GM18870 (cell line): ENCODE data around the gene SLC2A13.
A peak's percentile ranks its signal among the peaks of the same experiment; 100 is the strongest.
"Not testable (repeated sequence)": the region's sequence is repeated elsewhere in the genome, so short reads cannot be mapped to it uniquely, and the experiment has no call there.

Source experiments
- ATAC-seq: cut with Tn5 transposase; IDR thresholded peaks from one replicate; pipeline ENCODE4 v1.9.1; 2021; ENCODE audit warnings: moderate library complexity; ENCODE audit not compliant: unreplicated experiment

The SLC2A13 gene

GRCh38 chr12:39777465-39777864 is 328.4 kb downstream of the SLC2A13 start:
- no peak for ATAC-seq

DNA sequence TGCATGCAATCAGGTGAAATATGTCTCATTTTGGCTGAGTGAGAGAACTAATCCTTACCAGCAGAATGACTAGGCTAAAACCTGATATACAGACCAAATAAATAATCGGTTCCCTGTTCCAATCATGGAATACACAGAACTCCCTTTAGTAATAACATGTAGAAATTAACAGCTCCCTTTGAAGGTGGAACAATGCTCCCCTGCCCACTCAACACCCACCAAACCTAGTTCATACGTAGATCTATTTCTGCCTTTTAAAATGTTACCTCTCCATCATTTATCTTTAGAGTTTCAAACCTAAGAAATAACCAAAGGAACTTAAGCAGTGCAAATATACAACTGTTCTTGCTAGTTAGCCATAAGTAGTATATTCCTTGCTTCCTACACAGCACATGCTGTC is 332.6 kb downstream of the SLC2A13 start:
- ATAC-seq: no peak

DNA sequence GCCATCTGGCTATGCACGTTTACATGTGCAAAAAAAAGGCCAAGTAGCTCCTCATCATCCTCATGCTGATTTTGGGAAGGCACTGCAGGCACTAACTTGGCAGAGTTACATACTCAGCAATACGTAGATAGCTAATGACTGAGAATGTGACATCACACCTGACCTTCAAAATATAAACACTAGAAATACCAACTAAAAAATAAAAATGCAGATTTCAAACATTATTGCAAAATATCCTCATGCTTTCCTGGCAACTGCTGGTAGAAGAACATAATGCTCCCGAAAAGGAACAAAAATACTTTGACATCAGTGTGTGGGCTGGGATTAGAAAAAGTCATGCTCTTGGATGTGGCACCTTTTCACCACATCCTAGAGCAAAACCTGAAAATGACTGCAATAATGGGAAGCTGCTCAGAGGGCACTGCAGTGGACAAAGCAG is 333.0 kb downstream of the SLC2A13 start:
- ATAC-seq: no peak

- no peak for ATAC-seq
These were observed 334.4 kb downstream of the SLC2A13 start for GRCh38 chr12:39771456-39771855.

DNA sequence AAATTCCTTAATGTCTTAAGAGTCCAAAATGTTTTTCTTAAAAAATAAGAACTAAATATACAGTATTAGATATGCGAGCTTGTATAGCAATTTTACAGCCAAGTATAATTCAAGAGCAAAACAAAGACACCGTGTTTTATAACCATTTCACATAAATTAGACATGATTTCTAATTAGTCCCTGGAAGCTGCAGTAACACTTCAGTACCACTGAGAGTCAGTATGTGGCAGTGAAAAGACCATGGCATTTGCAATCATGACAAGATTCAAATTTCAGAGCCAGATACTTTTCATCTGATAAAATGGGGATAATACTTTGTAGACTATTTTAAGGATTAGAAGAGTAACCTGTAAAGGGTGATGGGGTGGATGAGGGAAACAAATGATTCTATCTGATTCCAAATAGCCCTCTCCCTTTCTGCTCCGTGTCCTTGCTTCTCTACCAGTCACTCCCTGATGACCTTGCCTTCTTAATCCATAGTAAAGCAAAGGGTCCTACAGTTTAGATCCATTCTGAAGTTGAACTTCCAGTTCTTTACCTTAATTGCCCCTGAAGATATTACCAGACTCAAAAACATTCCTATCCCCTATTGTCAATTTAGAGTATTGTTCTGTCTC is 340.8 kb downstream of the SLC2A13 start:
- peak; percentile 73 for ATAC-seq

DNA sequence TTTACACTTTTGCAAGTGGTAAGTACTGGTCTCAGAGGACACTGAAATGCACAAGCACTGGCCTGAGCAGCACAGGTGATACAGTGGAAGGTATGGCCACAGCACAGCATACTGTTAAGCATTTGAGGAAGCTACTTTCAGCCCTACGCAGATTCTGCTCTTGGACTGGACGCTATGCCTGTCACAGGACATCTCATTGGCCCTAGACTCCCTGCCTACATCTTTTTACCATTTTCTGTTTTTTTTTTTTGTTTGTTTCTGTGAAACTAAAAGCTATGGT is 342.1 kb downstream of the SLC2A13 start:
- no peak for ATAC-seq

DNA sequence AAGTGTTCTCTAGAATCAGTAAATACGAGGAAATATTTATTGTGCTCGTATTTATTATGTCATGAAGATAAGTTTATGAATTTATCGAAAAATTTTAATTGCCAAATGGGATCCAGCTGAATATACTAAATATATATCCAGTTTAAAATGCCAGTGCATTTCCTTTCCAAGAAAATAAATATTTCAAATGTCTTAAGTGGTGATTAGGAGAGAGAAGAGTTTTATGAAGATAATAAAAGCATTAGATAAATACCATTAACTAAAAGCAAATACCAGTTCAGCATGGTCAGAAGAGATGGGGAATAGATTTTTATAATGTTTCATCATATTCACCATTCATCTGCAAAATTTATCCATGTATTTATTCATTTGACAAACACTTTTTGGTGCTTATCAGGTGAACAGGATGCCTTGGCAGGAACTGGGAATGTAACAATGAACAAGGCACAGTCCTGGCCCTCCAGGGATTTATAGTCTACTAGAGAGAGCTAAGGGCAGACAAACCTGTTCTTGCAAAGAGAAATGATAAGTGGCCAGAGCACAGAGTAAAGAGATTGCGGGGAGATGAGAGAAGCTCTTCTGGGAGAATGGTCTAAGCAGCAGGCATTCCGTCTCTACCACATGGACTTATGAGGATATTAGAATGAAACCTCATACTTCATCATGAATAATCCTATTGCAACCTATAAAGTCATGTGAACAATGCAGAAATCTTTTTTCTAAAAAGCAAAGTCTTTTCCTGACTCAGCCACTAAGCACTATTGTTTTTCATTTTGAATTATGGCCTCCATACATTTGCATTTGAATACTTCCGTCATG is 342.6 kb downstream of the SLC2A13 start:
- ATAC-seq: no peak

DNA sequence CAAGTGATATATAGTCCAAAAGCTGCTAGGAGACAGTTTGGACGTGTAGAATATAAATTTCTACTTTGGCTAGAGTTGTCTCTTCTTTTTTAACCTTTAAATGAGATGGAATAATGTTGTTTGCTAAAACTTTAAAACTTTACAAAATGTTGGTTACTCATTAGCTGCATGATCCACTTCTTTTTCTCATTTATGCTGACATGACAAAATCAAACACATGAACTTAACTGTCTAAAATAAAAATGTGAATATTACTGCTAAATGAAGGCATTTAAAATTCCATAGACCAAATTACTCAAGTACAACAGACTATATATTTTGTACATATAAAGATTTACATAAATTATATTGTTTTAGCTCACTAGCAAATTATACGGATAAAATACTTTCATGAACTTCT is 350.4 kb downstream of the SLC2A13 start:
- no peak for ATAC-seq

DNA sequence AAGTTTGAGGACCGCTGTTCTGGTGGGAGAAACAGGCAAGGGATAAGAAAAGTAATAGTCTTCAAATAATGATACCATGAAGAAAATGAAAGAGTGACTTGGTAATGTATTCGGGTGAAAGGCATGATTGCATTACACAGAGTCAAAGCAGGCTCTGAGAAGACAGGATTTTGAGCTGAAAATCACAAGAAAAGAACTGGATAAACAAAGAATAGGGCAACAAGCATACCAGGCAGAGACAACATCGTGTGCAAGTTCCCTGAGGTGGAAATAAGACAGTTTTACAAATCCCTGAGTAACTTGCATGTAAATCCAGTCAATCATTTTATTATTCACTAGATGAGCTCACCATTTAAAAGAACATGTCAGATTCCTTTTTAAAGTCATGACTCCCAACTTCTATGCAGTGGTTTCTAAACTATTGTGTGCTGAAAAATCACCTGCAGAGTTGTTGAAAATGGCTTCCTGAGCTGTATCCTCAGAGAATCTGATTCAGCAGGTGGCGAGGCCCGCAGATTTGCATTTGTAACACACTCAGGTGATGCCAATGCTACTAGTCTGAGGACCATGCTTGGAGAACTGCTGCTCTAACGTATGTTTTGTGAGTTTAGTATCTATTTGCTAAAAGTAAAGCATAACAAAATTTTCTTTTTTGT is 353.3 kb downstream of the SLC2A13 start:
- no peak for ATAC-seq

- not testable (repeated sequence) for ATAC-seq
These were observed 359.7 kb downstream of the SLC2A13 start for GRCh38 chr12:39746151-39746550.

DNA sequence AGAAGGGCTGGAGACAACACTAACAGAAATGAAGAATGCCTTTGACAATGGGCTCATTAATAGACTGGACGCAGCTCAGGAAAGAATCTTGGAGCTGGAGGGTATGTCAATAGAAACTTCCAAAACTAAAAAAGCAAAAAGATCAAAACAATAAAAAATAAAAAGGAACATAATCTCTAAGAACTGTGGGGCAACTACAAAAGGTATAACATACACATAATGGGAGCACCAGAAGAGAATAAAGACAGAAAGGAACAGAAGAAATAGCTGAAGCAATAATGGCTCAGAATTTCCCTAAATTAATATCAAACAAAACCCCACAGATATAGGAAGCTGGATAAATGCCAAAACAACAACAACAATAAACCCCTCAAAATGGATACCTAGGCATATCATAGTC is 362.2 kb downstream of the SLC2A13 start:
- no peak for ATAC-seq

GRCh38 chr12:39736406-39736805 is 369.5 kb downstream of the SLC2A13 start:
- ATAC-seq: no peak

DNA sequence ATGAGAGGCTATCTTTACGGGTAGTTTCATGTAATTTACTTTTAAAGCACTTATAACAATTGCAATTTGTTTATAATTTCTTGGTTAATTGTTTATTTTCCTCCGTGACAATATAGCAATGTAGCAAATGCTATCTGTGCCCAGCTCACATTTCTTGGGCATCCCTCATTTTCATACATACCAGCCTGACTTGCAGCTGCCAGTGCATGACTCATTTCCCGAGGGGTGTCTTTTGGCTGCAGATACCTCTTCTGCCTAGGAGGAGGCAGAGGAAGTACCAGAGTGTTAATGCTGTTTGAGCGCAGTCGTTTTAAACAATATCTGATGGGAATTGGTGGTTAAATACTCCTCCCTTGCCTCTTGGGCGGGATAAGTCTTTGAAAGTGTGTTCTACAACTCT is 382.1 kb downstream of the SLC2A13 start:
- ATAC-seq: no peak

GRCh38 chr12:39722504-39722903 is 383.4 kb downstream of the SLC2A13 start:
- ATAC-seq: peak; percentile 81

GRCh38 chr12:39713552-39713951 is 392.3 kb downstream of the SLC2A13 start:
- no peak for ATAC-seq

- no peak for ATAC-seq
These were observed 393.5 kb downstream of the SLC2A13 start for GRCh38 chr12:39712334-39712733.
